Prostate gland (tissue), 2 donors: Measurements from ENCODE around the gene SIRT7.

ENCODE experiments used
- POLR2A ChIP-seq: fragments of 450-650 bp; IDR thresholded peaks from one replicate; pipeline ENCODE4 v1.6.1; 2016; ENCODE audit warnings: antibody characterized with exemption, mild to moderate bottlenecking
- POLR2AphosphoS5 ChIP-seq: sonication (generic); formaldehyde crosslinking; IDR thresholded peaks from one replicate; pipeline ENCODE4 v1.6.1; 2017; ENCODE audit warnings: antibody characterized with exemption
- TF ChIP-seq, protein P1 (sequence below), 4 experiments: fragments of 200-600 bp in 2 of 4; fragments of 450-650 bp in 2 of 4; sonication (generic) in 2 of 4; IDR thresholded peaks; 1 replicate in 3 of 4; 2 replicates in 1 of 4; pipeline ENCODE4 v1.5.1; 2016 to 2019; ENCODE audit warnings: antibody characterized with exemption in 4 of 4, mild to moderate bottlenecking in 2 of 4, moderate library complexity in 2 of 4

- TF ChIP-seq, protein P1, sequence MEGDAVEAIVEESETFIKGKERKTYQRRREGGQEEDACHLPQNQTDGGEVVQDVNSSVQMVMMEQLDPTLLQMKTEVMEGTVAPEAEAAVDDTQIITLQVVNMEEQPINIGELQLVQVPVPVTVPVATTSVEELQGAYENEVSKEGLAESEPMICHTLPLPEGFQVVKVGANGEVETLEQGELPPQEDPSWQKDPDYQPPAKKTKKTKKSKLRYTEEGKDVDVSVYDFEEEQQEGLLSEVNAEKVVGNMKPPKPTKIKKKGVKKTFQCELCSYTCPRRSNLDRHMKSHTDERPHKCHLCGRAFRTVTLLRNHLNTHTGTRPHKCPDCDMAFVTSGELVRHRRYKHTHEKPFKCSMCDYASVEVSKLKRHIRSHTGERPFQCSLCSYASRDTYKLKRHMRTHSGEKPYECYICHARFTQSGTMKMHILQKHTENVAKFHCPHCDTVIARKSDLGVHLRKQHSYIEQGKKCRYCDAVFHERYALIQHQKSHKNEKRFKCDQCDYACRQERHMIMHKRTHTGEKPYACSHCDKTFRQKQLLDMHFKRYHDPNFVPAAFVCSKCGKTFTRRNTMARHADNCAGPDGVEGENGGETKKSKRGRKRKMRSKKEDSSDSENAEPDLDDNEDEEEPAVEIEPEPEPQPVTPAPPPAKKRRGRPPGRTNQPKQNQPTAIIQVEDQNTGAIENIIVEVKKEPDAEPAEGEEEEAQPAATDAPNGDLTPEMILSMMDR (IDR thresholded peaks at IDR 0.05) = no peak
- TF ChIP-seq POLR2AphosphoS5 (no peak), POLR2A (no peak)
These were observed 26.7 kb downstream of the SIRT7 start for GRCh38 chr17:81891303-81891552.
